Neural cell (in vitro differentiated cells): ENCODE results near the gene TTC1. TPM values are rescaled to one million over a fixed set of nuclear protein-coding genes. Genes with fewer than 3 reads are reported as not detected.

Experiments used
- H2AFZ ChIP-seq: fragments of 200-600, 300-800 bp; sonication (generic), shearing (Covaris generic); 2 replicates; pipeline ENCODE4 v1.6.0; 2014; ENCODE audit warnings: low read depth, mild to moderate bottlenecking, antibody characterized with exemption, low read length, moderate library complexity
- H3F3A ChIP-seq: fragments of 200-600 bp; shearing (Covaris generic); 2 replicates; pipeline ENCODE4 v1.6.1; 2016; ENCODE audit warnings: mild to moderate bottlenecking, moderate library complexity, mixed read lengths, antibody characterized with exemption, low read length; ENCODE audit not compliant: insufficient read depth, poor library complexity, severe bottlenecking
- H3K27ac ChIP-seq: fragments of 200-600, 300-800 bp; sonication (generic), shearing (Covaris generic); 2 replicates; pipeline ENCODE4 v1.5.1; 2014; ENCODE audit warnings: mild to moderate bottlenecking, low read length, moderate library complexity
- H3K27me3 ChIP-seq: fragments of 300-800, 200-600 bp; sonication (generic), shearing (Covaris generic); 2 replicates; pipeline ENCODE4 v1.6.0; 2014; ENCODE audit warnings: mild to moderate bottlenecking, low read depth, low read length, moderate library complexity; ENCODE audit not compliant: insufficient read depth
- H3K36me3 ChIP-seq: fragments of 300-800, 200-600 bp; sonication (generic), shearing (Covaris generic); 2 replicates; pipeline ENCODE4 v1.5.1; 2014; ENCODE audit warnings: mild to moderate bottlenecking, antibody characterized with exemption, low read length, moderate library complexity; ENCODE audit not compliant: insufficient read depth
- H3K4me2 ChIP-seq: fragments of 300-800, 200-600 bp; sonication (generic), shearing (Covaris generic); 2 replicates; pipeline ENCODE4 v1.6.0; 2014; ENCODE audit warnings: mild to moderate bottlenecking, low read length
- H3K4me3 ChIP-seq: fragments of 300-800, 200-600 bp; sonication (generic), shearing (Covaris generic); 2 replicates; pipeline ENCODE4 v1.5.1; 2014; ENCODE audit warnings: mild to moderate bottlenecking, low read length, moderate library complexity
- H3K79me2 ChIP-seq: fragments of 200-600 bp; shearing (Covaris generic); replicated peaks from 2 replicates; pipeline ENCODE4 v1.6.0; 2014; ENCODE audit warnings: mild to moderate bottlenecking, low read length, moderate library complexity; ENCODE audit not compliant: insufficient read depth
- H3K9ac ChIP-seq: fragments of 300-800, 200-600 bp; sonication (generic), shearing (Covaris generic); 2 replicates; pipeline ENCODE4 v1.6.1; 2016; ENCODE audit warnings: mild to moderate bottlenecking, low read length, mixed read lengths
- H3K9me2 ChIP-seq: fragments of 200-600 bp; shearing (Covaris generic); 2 replicates; pipeline ENCODE4 v1.6.1; 2016; ENCODE audit warnings: mild to moderate bottlenecking, low read length, mixed read lengths; ENCODE audit not compliant: insufficient read depth
- H3K9me3 ChIP-seq: fragments of 200-600, 300-800 bp; sonication (generic), shearing (Covaris generic); 2 replicates; pipeline ENCODE4 v1.6.1; 2016; ENCODE audit warnings: mild to moderate bottlenecking, mixed run types, low read length, moderate library complexity, mixed read lengths
- H4K20me1 ChIP-seq: fragments of 200-600 bp; shearing (Covaris generic); 2 replicates; pipeline ENCODE4 v1.6.1; 2016; ENCODE audit warnings: mild to moderate bottlenecking, mixed run types; ENCODE audit not compliant: insufficient read depth
- CTCF ChIP-seq: fragments of 450-650 bp; IDR thresholded peaks from 2 replicates; pipeline ENCODE4 v1.5.1; 2014; ENCODE audit warnings: antibody characterized with exemption, mild to moderate bottlenecking, moderate library complexity; ENCODE audit not compliant: poor library complexity, severe bottlenecking
- EP300 ChIP-seq: fragments of 450-650 bp; conservative IDR thresholded peaks from 2 replicates; pipeline ENCODE4 v1.6.1; 2014; ENCODE audit warnings: antibody characterized with exemption, mild to moderate bottlenecking, moderate library complexity; ENCODE audit not compliant: poor library complexity, severe bottlenecking
- EZH2 ChIP-seq: fragments of 200-600, 300-800 bp; shearing (Covaris generic), sonication (generic); IDR thresholded peaks from 2 replicates; pipeline ENCODE4 v1.6.1; 2014; ENCODE audit warnings: antibody characterized with exemption, low read length, borderline replicate concordance, mild to moderate bottlenecking; ENCODE audit not compliant: insufficient read depth, poor library complexity, severe bottlenecking
- MXI1 ChIP-seq: fragments of 450-650 bp; conservative IDR thresholded peaks from 2 replicates; pipeline ENCODE4 v1.6.1; 2014; ENCODE audit warnings: antibody characterized with exemption, mild to moderate bottlenecking; ENCODE audit not compliant: poor library complexity, severe bottlenecking
- POLR2AphosphoS5 ChIP-seq: IDR thresholded peaks from 2 replicates; pipeline ENCODE4 v1.6.1; 2012
- RAD21 ChIP-seq: fragments of 450-650 bp; conservative IDR thresholded peaks from 2 replicates; pipeline ENCODE4 v1.6.1; 2014; ENCODE audit warnings: antibody characterized with exemption, mild to moderate bottlenecking, moderate library complexity
- REST ChIP-seq: IDR thresholded peaks from 2 replicates; pipeline ENCODE4 v1.6.1; 2012; ENCODE audit warnings: borderline replicate concordance
- SMC3 ChIP-seq: fragments of 450-650 bp; conservative IDR thresholded peaks from 2 replicates; pipeline ENCODE4 v1.6.1; 2014; ENCODE audit warnings: antibody characterized with exemption, mild to moderate bottlenecking, moderate library complexity; ENCODE audit not compliant: poor library complexity
- TAF1 ChIP-seq: IDR thresholded peaks from 2 replicates; pipeline ENCODE4 v1.6.1; 2012; ENCODE audit warnings: low read depth
- polyA plus RNA-seq: library from polyadenylated mRNA; depleted of rRNA; stranded (reverse); fragments of >200 nt; gene quantifications from 2 replicates; pipeline ENCODE4 v1.2.3, GENCODE V29; 2014

TTC1 gene
- polyA plus RNA-seq, 1 donor from 2014 or later: 74.0 TPM

GRCh38 chr5:160018945-160019625 is 10.1 kb downstream of the TTC1 start:
- TF ChIP-seq EZH2 (no peak), POLR2AphosphoS5 (no peak), REST (no peak), EP300 (no peak), MXI1 (no peak), CTCF (no peak), TAF1 (no peak), RAD21 (no peak), SMC3 (no peak)
- Histone ChIP-seq H3K9me3 (no peaks in the 10 kb centered on the region), H3K36me3 (no peaks in the 10 kb centered on the region), H3K4me2 (no peak overlapping the region), H3K79me2 (peaks cover 6% of the 10 kb centered on the region), H4K20me1 (no peaks in the 10 kb centered on the region), H3K27ac (no peak overlapping the region), H3K9ac (no peak overlapping the region), H2AFZ (no peak overlapping the region), H3K27me3 (no peaks in the 10 kb centered on the region), H3K4me3 (no peak overlapping the region), H3K9me2 (no peaks in the 10 kb centered on the region), H3F3A (no peaks in the 10 kb centered on the region)

GRCh38 chr5:160020266-160020770 is 11.4 kb downstream of the TTC1 start:
- H3K36me3 ChIP-seq: no peaks in the 10 kb centered on the region

More at GRCh38 chr5:160020266-160020770, 11.4 kb downstream of the TTC1 start:
- H3K9me3 ChIP-seq: no peaks in the 10 kb centered on the region
- H2AFZ ChIP-seq: no peak overlapping the region
- H3F3A ChIP-seq: no peaks in the 10 kb centered on the region
- no peak overlapping the region for H3K27ac ChIP-seq
- peaks cover 6% of the 10 kb centered on the region for H3K79me2 ChIP-seq
- H3K4me3 ChIP-seq: no peak overlapping the region
- TF ChIP-seq SMC3 (no peak), EP300 (no peak), CTCF (no peak), EZH2 (no peak), RAD21 (no peak)
- H3K4me2 ChIP-seq: no peak overlapping the region
- no peak overlapping the region for H3K9ac ChIP-seq
- no peaks in the 10 kb centered on the region for H4K20me1 ChIP-seq
- H3K9me2 ChIP-seq: no peaks in the 10 kb centered on the region
- no peaks in the 10 kb centered on the region for H3K27me3 ChIP-seq
